Upper lobe of right lung (tissue), 1 donor: ENCODE results near the gene DLG2. TPM values are rescaled to one million over a fixed set of nuclear protein-coding genes. Genes with fewer than 3 reads are reported as not detected.

Source experiments
- ATAC-seq: fragments of 200-7000 bp; cut with Tn5 transposase; one replicate; pipeline ENCODE4 v1.9.1; 2020; ENCODE audit warnings: mild to moderate bottlenecking, moderate library complexity
- DNase-seq: peaks from one replicate; pipeline ENCODE4 v3.0.0-alpha.2; 2020
- H3K27ac ChIP-seq: fragments of 200-600 bp; one replicate; pipeline ENCODE4 v1.8.0; 2022
- H3K27me3 ChIP-seq: fragments of 200-600 bp; one replicate; pipeline ENCODE4 v1.8.0; 2022; ENCODE audit warnings: mild to moderate bottlenecking
- H3K36me3 ChIP-seq: fragments of 200-600 bp; one replicate; pipeline ENCODE4 v1.8.0; 2022
- H3K4me1 ChIP-seq: fragments of 200-600 bp; one replicate; pipeline ENCODE4 v1.8.0; 2022
- H3K4me3 ChIP-seq: fragments of 200-600 bp; one replicate; pipeline ENCODE4 v1.8.0; 2022; ENCODE audit warnings: mild to moderate bottlenecking
- H3K9me3 ChIP-seq: fragments of 200-600 bp; one replicate; pipeline ENCODE4 v1.8.0; 2022
- intact Hi-C: fragments of 100-400 bp; cut with DNase I; formaldehyde crosslinking; loops from one replicate; pipeline ENCODE4 v1.11.0; 2022
- total RNA-seq: library from RNA; stranded (reverse); fragmentation: NEBNext Ultra II Directional; extraction: Animal tissue kit (Norgen Biotek cat#: 25700); gene quantifications from one replicate; pipeline ENCODE4 v1.2.1, GENCODE V29; 2021
- TF ChIP-seq, protein P1 (sequence below): fragments of 200-600 bp; IDR thresholded peaks from one replicate; pipeline ENCODE4 v1.8.0; 2022; ENCODE audit warnings: antibody characterized with exemption
- donor health status: DM: no; HTN: yes; CAD: no; lungs with severe emphysema.

Gene DLG2
- total RNA-seq, 1 donor from 2014 or later, result 9.7 TPM

DNA sequence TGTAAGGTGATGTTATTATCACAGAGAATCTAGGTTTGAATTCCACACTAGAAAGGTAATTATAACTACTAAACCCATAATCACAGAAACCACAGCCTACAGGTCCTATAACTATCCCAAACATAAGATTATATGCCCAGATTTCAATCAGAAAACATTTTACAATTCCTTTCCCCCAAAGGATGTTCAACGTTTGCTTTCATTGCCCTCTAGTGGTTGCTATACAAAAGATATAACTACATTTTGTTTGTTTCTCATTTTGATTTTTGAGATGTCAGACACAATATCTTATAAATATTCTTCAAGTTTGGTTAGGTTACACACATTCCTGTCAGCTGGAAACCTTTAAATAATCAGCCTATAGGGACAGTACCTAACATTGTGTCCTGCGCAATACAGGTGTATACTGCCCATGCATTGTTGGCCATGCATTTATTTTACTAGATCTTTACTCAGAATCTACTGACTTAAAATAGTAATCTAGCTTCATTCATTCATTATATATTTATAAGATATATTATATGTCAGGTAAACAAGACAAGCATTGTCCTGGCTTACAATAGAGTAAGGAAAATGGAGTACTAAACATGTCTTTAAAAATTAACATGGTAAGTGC, 1810.5 kb downstream of the DLG2 start:
- Histone ChIP-seq H3K4me3 (no peak overlapping the region), H3K27me3 (no peaks in the 10 kb centered on the region), H3K9me3 (no peaks in the 10 kb centered on the region), H3K36me3 (no peaks in the 10 kb centered on the region), H3K27ac (no peak overlapping the region), H3K4me1 (no peaks in the 10 kb centered on the region)
- DNase-seq, result no peak
- no peak for ATAC-seq
- intact Hi-C loops, result no loop called here
- TF ChIP-seq, protein P1, sequence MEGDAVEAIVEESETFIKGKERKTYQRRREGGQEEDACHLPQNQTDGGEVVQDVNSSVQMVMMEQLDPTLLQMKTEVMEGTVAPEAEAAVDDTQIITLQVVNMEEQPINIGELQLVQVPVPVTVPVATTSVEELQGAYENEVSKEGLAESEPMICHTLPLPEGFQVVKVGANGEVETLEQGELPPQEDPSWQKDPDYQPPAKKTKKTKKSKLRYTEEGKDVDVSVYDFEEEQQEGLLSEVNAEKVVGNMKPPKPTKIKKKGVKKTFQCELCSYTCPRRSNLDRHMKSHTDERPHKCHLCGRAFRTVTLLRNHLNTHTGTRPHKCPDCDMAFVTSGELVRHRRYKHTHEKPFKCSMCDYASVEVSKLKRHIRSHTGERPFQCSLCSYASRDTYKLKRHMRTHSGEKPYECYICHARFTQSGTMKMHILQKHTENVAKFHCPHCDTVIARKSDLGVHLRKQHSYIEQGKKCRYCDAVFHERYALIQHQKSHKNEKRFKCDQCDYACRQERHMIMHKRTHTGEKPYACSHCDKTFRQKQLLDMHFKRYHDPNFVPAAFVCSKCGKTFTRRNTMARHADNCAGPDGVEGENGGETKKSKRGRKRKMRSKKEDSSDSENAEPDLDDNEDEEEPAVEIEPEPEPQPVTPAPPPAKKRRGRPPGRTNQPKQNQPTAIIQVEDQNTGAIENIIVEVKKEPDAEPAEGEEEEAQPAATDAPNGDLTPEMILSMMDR, result peak; percentile 53

DNA sequence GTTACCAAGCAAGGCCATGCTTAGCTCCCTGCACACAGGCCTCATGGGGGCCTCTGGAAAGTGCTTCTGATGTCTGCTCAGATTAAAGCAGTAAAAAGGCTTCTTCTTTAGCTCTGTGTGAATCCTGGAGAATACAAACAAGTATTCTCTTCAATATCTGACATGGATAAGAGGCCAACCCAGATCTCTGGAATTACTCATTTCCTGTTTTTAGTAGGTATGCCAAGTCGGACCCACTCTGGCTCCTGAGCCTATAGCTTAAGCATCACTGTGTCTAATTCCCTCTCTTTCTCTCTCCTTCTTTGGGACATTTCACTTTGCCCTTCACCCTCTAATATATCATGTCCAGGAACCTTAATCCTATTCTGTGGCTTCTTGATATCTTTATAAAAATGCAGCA, 1811.4 kb downstream of the DLG2 start:
- DNase-seq (no peak), ATAC-seq (no peak)
- Histone ChIP-seq H3K4me1 (no peaks in the 10 kb centered on the region), H3K27me3 (no peaks in the 10 kb centered on the region), H3K4me3 (no peak overlapping the region), H3K9me3 (no peaks in the 10 kb centered on the region), H3K27ac (no peak overlapping the region), H3K36me3 (no peaks in the 10 kb centered on the region)
- intact Hi-C loops, result no loop called here
- TF ChIP-seq, protein P1, result no peak

DNA sequence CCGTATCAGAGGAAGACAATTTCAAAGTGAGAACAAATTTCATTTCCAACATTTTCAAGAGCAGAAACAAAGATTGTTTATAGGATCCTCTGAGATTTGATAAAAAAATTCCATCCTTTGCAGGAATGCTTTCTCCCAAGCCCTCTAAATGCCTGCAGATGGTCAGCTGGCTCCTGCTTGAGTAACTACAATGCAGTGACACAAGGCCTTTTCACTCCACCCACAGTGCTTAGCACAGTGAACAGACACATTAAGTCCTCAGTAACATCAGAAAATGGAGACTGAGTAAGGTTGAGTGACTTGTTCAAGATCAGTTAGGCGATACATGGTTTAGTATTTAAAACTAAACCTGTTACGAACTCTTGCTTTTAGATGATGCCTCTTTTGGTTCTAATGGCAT, 1813.8 kb downstream of the DLG2 start:
- Histone ChIP-seq H3K36me3 (no peaks in the 10 kb centered on the region), H3K27ac (no peak overlapping the region), H3K4me3 (no peak overlapping the region), H3K9me3 (no peaks in the 10 kb centered on the region), H3K4me1 (no peaks in the 10 kb centered on the region), H3K27me3 (no peaks in the 10 kb centered on the region)
- TF ChIP-seq, protein P1, result no peak
- ATAC-seq (no peak), DNase-seq (no peak)
- intact Hi-C loops, result no loop called here

DNA sequence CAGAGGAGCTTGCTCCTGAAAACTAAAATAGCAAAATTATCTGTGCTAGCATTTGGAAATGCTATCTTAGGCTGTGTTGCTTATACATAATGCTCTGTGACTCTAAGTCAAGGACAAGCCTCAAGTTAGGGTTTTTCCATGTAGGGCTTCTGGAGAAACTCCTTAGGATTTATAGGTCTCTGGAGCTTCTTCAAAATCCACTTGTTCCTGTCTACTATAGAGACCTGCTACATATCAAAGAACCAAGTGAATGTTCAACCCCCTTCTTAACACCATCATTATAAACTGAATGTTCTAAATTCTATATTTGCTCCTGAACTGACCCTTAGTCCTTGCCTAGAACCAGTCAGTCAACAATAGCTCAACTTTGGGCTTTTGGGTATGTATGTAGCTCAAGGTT, 1817.9 kb downstream of the DLG2 start:
- TF ChIP-seq, protein P1, result no peak
- H3K4me3 ChIP-seq, result no peak overlapping the region
- H3K36me3 ChIP-seq, result no peaks in the 10 kb centered on the region
- DNase-seq (no peak), ATAC-seq (no peak)
- H3K9me3 ChIP-seq, result no peaks in the 10 kb centered on the region
- H3K27me3 ChIP-seq, result no peaks in the 10 kb centered on the region
- H3K27ac ChIP-seq, result no peak overlapping the region
- intact Hi-C loops, result no loop called here
- H3K4me1 ChIP-seq, result no peaks in the 10 kb centered on the region

DNA sequence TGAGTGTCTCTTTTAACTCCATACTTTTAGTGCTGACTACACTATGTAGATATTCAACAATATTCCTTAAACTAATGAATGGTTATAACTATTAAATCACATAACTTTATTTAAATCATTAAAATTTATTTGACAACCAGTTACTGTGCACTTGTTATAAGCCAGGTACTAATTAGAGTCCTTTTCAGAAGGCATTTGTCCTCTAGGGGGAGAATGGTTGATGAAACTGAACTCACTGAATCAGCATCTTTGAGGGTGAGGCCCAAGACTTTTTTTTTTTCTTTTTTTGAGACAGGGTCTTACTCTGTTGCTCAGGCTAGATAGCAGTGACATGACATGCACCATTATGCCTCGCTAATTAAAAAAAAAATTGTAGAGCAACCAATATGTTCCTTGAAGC, 1825.3 kb downstream of the DLG2 start:
- no peaks in the 10 kb centered on the region for H3K36me3 ChIP-seq
- H3K27ac ChIP-seq, result no peak overlapping the region
- ATAC-seq (no peak), DNase-seq (no peak)
- TF ChIP-seq, protein P1, result peak; percentile 8
- H3K9me3 ChIP-seq, result no peaks in the 10 kb centered on the region
- intact Hi-C loops, result no loop called here
- H3K4me3 ChIP-seq, result no peak overlapping the region
- H3K4me1 ChIP-seq, result no peaks in the 10 kb centered on the region
- H3K27me3 ChIP-seq, result no peaks in the 10 kb centered on the region

DNA sequence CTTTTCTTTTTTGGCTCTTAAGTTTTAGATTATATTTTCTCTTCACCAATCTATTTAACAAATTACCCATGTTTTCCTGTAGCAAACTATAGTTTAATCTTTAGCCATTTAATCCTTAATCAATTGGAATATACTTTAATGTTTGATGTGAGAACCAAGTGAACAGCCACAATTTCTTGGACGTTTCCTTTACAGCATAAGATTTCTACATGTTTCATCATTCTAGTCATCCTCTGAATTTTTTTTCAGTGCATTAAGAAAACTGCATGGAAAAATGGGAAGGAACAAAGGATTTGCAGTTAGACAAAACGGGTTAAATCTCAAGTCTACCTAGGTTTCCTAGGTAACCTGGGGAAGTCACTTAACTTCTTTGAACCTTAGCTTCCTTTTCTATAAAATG, 1833.8 kb downstream of the DLG2 start:
- no peaks in the 10 kb centered on the region for H3K27me3 ChIP-seq
- no peak for ATAC-seq
- intact Hi-C loops, result no loop called here

More for the DNA sequence above, 1833.8 kb downstream of the DLG2 start:
- Histone ChIP-seq H3K4me1 (no peaks in the 10 kb centered on the region), H3K4me3 (no peak overlapping the region), H3K9me3 (no peaks in the 10 kb centered on the region), H3K27ac (no peak overlapping the region), H3K36me3 (no peaks in the 10 kb centered on the region)
- DNase-seq, result no peak
- TF ChIP-seq, protein P1, result no peak
